Keratinocyte (primary cell): ENCODE results near the gene DCAF17.

Source experiments
- CTCF ChIP-seq, 3 experiments: IDR thresholded peaks in 1 of 3; conservative IDR thresholded peaks in 1 of 3; optimal IDR thresholded peaks in 1 of 3; 2 replicates in 2 of 3; 3 replicates in 1 of 3; pipeline versions ENCODE3 to v1.5.1; 2011; ENCODE audit warnings: low read length in 3 of 3, mild to moderate bottlenecking in 3 of 3, moderate library complexity in 2 of 3, control low read depth in 1 of 3, inconsistent platforms in 1 of 3; ENCODE audit not compliant: insufficient read depth in 2 of 3; ENCODE audit errors: extremely low read depth in 1 of 3
- EZH2 ChIP-seq: IDR thresholded peaks from one replicate; pipeline ENCODE4 v1.6.1; 2012; ENCODE audit warnings: inconsistent platforms, mild to moderate bottlenecking, low read length, moderate library complexity

GRCh38 chr2:171436307-171436706 lies 2.3 kb downstream of the DCAF17 start:
- no peak for TF ChIP-seq CTCF (optimal IDR thresholded peaks at IDR 0.05 in 1 of 3, IDR thresholded peaks at IDR 0.05 in 1 of 3, conservative IDR thresholded peaks at IDR 0.05 in 1 of 3; ENCODE audit: extremely low read depth in 1 of 3, insufficient read depth in 2 of 3, low read length in 3 of 3)
- no peak for TF ChIP-seq EZH2
